Measurements from ENCODE around the gene NARF.

NARF gene

DNA sequence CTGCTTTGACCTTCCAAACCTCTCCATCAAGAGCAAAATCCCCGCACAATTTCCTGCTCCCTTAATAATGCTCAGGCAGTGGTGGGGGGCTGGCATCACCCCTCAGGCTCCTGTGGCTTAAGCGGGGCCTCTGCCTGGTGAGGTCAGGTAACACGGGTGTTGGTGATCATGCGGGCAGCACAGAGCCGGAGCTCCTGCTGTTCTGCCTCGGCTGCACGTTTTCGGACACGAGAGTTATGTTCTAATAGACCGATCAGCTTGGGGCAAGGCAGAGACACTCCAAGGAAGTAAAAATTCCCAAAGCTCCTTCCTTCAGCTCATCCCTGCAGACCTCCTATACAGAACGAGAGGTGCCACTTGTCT, 6.0 kb downstream of the NARF start:
- Histone ChIP-seq H3K9me3 (ENCODE audit: insufficient read depth, low read depth, low read length) (no peaks in the 10 kb centered on the region), H3K36me3 (ENCODE audit: insufficient read depth, low read depth, low read length) (peaks cover 69% of the 10 kb centered on the region), H3K4me1 (ENCODE audit: insufficient read depth, low read length) (no peaks in the 10 kb centered on the region), H3K27ac (ENCODE audit: low read length) (no peak overlapping the region), H3K9ac (ENCODE audit: low read depth, low read length) (no peak overlapping the region), H3K27me3 (ENCODE audit: insufficient read depth, low read length) (no peaks in the 10 kb centered on the region), H3K4me3 (ENCODE audit: low read length) (no peak overlapping the region)

DNA sequence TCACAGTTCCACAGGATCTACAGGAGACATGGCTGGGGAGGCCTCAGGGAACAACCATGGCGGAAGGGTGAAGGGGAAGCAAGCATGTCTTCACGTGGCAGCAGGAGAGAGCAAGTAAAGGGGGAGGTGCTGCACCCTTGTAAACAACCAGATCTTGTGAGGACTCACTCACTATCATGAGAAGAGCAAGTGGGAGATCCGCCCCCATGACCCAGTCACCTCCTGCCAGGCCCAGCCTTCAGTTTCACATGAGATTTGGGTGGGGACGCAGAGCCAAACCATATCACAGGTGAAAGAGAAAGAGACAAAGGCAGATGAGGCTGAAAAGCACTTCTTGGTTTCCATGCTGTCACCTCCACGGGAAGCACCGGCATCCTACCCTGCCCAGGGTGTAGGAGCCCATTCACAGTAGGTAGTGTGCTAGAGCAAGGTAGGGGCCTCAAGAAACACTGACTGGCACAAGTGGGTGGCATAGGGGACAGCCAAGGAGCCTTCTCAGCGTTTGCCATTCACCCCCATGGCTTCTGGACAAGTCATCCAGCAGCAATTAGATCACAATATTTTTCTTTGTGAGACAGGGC, 6.6 kb downstream of the NARF start:
- no peaks in the 10 kb centered on the region for H3K9me3 ChIP-seq (ENCODE audit: insufficient read depth, low read depth, low read length)
- no peaks in the 10 kb centered on the region for H3K27me3 ChIP-seq (ENCODE audit: insufficient read depth, low read length)
- no peak overlapping the region for H3K4me3 ChIP-seq (ENCODE audit: low read length)
- H3K4me1 ChIP-seq (ENCODE audit: insufficient read depth, low read length), result no peaks in the 10 kb centered on the region
- H3K27ac ChIP-seq (ENCODE audit: low read length), result no peak overlapping the region
- H3K9ac ChIP-seq (ENCODE audit: low read depth, low read length), result no peak overlapping the region
- H3K36me3 ChIP-seq (ENCODE audit: insufficient read depth, low read depth, low read length), result peaks cover 75% of the 10 kb centered on the region

DNA sequence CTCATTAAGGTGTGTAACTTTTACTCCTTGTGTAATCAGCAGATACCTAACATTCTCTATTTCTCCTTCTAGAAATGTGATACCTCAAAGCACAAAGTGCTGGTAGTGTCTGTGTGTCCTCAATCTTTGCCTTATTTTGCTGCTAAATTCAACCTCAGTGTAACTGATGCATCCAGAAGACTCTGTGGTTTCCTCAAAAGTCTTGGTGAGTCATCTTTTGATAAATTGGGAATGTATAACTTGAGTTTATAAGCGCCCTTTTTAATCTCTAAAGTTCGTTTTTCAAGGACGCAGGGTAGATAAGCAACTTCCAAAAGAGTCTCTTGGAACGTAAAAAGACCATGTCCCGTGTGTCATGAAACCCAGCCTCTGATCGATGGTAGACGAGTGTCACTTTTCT, 10.2 kb downstream of the NARF start:
- no peaks in the 10 kb centered on the region for H3K27me3 ChIP-seq (ENCODE audit: insufficient read depth, low read length)
- peaks cover 62% of the 10 kb centered on the region for H3K36me3 ChIP-seq (ENCODE audit: insufficient read depth, low read depth, low read length)
- H3K4me3 ChIP-seq (ENCODE audit: low read length), result no peak overlapping the region
- no peaks in the 10 kb centered on the region for H3K4me1 ChIP-seq (ENCODE audit: insufficient read depth, low read length)
- no peak overlapping the region for H3K27ac ChIP-seq (ENCODE audit: low read length)
- H3K9ac ChIP-seq (ENCODE audit: low read depth, low read length), result no peak overlapping the region
- no peaks in the 10 kb centered on the region for H3K9me3 ChIP-seq (ENCODE audit: insufficient read depth, low read depth, low read length)

DNA sequence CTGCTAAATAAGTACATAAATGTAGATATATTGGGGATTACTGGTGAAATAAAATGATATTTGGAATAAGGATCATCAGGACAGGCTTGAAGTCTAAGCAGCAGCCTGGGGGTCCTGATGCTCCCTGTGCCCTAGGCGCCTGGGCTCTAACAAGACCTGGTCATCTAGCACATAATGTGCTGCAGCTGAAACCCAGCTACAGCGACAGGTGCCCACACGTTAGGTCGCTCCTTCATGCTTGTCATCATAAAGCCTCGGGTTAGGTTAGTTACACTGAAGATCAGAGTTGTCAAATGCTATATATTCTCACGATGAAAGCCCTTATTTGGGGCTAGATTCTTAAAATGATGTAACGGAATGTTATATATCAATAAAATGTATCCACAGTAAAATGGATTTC, 11.5 kb downstream of the NARF start:
- H3K36me3 ChIP-seq (ENCODE audit: insufficient read depth, low read depth, low read length), result peaks cover 62% of the 10 kb centered on the region
- H3K27ac ChIP-seq (ENCODE audit: low read length), result no peak overlapping the region
- no peak overlapping the region for H3K9ac ChIP-seq (ENCODE audit: low read depth, low read length)
- H3K4me3 ChIP-seq (ENCODE audit: low read length), result no peak overlapping the region
- no peaks in the 10 kb centered on the region for H3K4me1 ChIP-seq (ENCODE audit: insufficient read depth, low read length)
- no peaks in the 10 kb centered on the region for H3K27me3 ChIP-seq (ENCODE audit: insufficient read depth, low read length)
- no peaks in the 10 kb centered on the region for H3K9me3 ChIP-seq (ENCODE audit: insufficient read depth, low read depth, low read length)

DNA sequence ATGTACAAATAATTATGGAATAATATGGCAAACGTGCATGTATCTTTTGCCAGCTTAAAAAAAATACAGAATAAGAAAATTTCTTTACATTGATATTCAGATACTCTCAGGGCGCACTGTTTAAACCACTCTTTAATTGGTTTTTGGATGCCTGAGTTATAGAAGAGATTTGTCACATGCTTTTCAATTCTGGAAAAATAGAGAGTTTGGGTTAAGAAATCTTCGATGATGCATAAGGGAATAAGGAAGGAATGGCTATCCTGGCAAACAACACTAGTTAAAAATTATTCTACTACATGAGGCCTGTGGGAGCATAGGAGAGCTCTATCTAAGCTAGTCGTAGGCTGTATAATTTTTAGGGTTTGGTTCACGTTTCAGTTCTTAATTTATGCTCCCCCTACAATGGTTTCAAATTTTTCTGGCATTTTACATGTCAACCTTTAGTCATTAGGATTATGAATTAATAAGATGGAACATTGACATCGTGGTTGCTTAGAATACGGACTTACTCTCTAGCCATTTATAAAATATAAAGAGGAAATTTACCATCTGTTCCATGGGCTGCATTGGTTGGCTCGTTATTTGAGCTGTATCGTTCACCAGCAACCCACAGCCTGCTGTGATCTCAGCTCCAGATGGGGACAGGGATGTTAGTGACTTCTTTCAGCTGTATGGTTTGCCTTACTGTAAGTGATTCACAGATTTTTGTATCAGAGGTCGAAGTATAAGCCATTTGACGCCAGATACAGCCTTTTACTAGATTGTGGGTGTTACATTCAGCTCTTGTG, 15.9 kb downstream of the NARF start:
- H3K9ac ChIP-seq (ENCODE audit: low read depth, low read length), result no peak overlapping the region
- peaks cover 40% of the 10 kb centered on the region for H3K36me3 ChIP-seq (ENCODE audit: insufficient read depth, low read depth, low read length)

DNA sequence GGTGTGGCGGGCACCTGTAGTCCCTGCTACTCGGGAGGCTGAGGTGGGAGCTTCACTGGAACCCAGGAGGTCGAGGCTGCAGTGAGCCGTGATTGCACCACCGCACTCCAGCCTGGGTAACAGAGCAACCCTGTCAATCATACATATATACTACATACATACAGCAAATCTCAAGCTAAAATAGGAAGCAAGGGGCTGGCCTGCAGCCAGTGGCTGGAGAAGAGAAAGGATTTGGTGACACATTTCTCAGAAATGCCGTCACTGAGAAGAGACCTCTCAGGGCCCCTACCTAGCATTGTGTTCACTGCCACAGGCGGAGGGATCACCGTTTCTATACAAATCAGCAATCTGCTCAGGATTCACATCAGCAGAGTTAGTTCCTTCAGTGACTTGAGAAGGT, 16.9 kb downstream of the NARF start:
- Histone ChIP-seq H3K9ac (ENCODE audit: low read depth, low read length) (no peak overlapping the region), H3K27me3 (ENCODE audit: insufficient read depth, low read length) (no peaks in the 10 kb centered on the region), H3K4me1 (ENCODE audit: insufficient read depth, low read length) (no peaks in the 10 kb centered on the region), H3K9me3 (ENCODE audit: insufficient read depth, low read depth, low read length) (no peaks in the 10 kb centered on the region), H3K27ac (ENCODE audit: low read length) (no peak overlapping the region), H3K4me3 (ENCODE audit: low read length) (no peak overlapping the region), H3K36me3 (ENCODE audit: insufficient read depth, low read depth, low read length) (peaks cover 40% of the 10 kb centered on the region)

More for the DNA sequence above, 15.9 kb downstream of the NARF start:
- Histone ChIP-seq H3K4me1 (ENCODE audit: insufficient read depth, low read length) (no peaks in the 10 kb centered on the region), H3K27ac (ENCODE audit: low read length) (no peak overlapping the region), H3K9me3 (ENCODE audit: insufficient read depth, low read depth, low read length) (no peaks in the 10 kb centered on the region), H3K4me3 (ENCODE audit: low read length) (no peak overlapping the region), H3K27me3 (ENCODE audit: insufficient read depth, low read length) (no peaks in the 10 kb centered on the region)

DNA sequence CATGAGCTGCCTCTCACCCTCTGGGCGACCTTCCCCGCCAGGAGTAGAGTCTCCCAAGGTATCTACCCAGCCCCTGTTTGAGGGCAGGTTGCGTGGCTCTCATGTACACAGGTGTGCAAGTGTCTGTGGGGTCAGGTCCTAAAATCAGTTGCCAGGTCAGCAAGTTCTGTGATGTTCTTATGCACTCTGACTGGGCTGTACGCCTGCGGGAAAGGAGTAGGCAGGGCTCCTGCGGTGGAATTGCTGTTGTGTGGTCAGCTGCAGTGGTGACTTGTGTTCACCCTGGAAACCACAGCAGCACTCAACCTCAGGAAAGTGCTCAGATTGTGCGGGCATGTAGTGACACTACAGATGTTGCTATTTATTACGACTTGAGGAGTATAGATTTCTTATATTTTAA, 19.4 kb downstream of the NARF start:
- Histone ChIP-seq H3K4me1 (ENCODE audit: insufficient read depth, low read length) (no peaks in the 10 kb centered on the region), H3K27me3 (ENCODE audit: insufficient read depth, low read length) (no peaks in the 10 kb centered on the region), H3K27ac (ENCODE audit: low read length) (no peak overlapping the region), H3K9ac (ENCODE audit: low read depth, low read length) (no peak overlapping the region), H3K36me3 (ENCODE audit: insufficient read depth, low read depth, low read length) (peaks cover 51% of the 10 kb centered on the region), H3K4me3 (ENCODE audit: low read length) (no peak overlapping the region), H3K9me3 (ENCODE audit: insufficient read depth, low read depth, low read length) (no peaks in the 10 kb centered on the region)

DNA sequence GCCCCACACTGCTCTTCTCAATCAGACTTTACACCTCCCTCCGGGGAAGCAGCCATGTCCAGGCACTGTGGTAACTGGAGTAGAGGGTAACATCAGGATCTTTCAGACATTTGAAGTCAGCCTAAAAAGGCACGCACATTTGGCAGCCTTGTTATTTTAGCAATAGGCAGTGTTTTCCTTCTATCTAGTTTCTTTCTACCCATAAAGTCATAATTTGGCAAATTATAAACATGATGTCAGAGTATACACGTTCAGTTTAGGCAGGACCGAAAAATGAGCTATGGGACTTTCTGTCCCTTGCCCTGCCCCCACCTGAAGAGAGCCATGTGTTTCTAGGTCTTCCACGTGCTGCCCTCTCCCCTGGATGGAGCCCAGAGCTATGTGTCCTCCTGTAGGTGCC, 21.1 kb downstream of the NARF start:
- Histone ChIP-seq H3K27me3 (ENCODE audit: insufficient read depth, low read length) (no peaks in the 10 kb centered on the region), H3K4me3 (ENCODE audit: low read length) (no peak overlapping the region), H3K9me3 (ENCODE audit: insufficient read depth, low read depth, low read length) (no peaks in the 10 kb centered on the region), H3K4me1 (ENCODE audit: insufficient read depth, low read length) (no peaks in the 10 kb centered on the region), H3K9ac (ENCODE audit: low read depth, low read length) (no peak overlapping the region), H3K36me3 (ENCODE audit: insufficient read depth, low read depth, low read length) (peaks cover 57% of the 10 kb centered on the region), H3K27ac (ENCODE audit: low read length) (no peak overlapping the region)

DNA sequence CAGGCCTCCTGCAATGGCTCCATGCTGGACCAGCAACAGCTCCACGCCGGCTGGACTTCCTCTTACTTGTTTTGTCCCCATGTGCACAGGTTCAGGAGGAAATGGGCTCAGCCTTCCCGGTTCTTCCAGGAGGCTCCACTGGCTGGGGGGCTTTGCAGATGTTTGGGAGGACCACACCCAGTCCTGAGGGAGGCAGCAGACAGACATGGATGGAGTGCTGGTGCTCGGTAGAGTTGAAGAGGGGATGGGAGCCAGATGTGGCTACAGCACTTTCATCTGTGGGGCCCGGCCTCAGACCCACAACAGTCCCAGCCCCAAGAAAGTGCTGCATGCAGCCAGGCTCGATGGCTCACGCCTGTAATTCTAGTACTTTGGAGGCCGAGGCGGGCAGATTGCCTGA, 21.8 kb downstream of the NARF start:
- Histone ChIP-seq H3K27ac (ENCODE audit: low read length) (no peak overlapping the region), H3K4me1 (ENCODE audit: insufficient read depth, low read length) (no peaks in the 10 kb centered on the region), H3K27me3 (ENCODE audit: insufficient read depth, low read length) (no peaks in the 10 kb centered on the region), H3K9ac (ENCODE audit: low read depth, low read length) (no peak overlapping the region), H3K9me3 (ENCODE audit: insufficient read depth, low read depth, low read length) (no peaks in the 10 kb centered on the region), H3K4me3 (ENCODE audit: low read length) (no peak overlapping the region), H3K36me3 (ENCODE audit: insufficient read depth, low read depth, low read length) (peaks cover 57% of the 10 kb centered on the region)

DNA sequence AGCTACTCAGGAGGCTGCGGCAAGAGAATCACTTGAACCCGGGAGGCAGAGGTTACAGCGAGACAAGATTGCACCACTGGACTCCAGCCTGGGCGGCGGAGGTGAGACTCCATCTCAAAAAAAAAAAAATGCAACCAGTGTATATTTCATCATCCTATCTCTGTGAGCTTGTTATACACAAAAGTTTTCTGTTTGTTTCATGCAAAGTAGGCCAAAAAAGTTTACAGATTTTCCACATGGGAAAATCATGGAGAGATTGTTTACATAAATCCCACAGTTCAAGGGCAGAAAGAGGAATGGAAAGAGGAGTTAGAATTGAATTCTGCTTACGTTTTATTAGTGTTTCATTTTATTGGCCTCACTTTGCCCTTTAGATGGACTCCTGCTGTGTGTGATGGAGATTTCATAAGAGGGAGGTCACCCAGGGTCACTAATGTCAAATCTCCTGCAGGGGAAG, 24.7 kb downstream of the NARF start:
- H3K9me3 ChIP-seq (ENCODE audit: insufficient read depth, low read depth, low read length), result no peaks in the 10 kb centered on the region
- no peak overlapping the region for H3K4me3 ChIP-seq (ENCODE audit: low read length)
- no peak overlapping the region for H3K27ac ChIP-seq (ENCODE audit: low read length)
- peaks cover 81% of the 10 kb centered on the region for H3K36me3 ChIP-seq (ENCODE audit: insufficient read depth, low read depth, low read length)
- H3K27me3 ChIP-seq (ENCODE audit: insufficient read depth, low read length), result no peaks in the 10 kb centered on the region
- no peaks in the 10 kb centered on the region for H3K4me1 ChIP-seq (ENCODE audit: insufficient read depth, low read length)
- no peak overlapping the region for H3K9ac ChIP-seq (ENCODE audit: low read depth, low read length)

DNA sequence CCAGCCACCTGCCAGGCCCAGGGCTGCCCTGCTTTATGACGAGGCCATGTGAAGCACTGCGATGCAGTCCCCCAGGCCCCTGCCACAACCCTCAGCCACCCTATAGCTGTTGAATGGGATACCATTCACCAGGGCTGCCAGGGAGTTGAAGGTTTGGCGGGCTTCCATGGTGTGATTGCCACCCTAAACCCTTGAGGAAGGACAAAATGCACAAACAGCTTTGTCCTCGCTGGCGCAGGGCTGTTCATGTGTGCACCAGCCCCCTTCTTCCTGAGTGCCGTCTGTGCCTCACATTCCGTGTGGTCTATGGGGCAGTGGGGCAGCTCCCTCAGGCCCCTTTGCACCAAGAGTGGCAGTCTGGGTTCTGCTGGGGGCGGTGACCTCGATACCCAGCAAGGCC, 25.3 kb downstream of the NARF start:
- H3K4me1 ChIP-seq (ENCODE audit: insufficient read depth, low read length), result no peaks in the 10 kb centered on the region
- H3K9ac ChIP-seq (ENCODE audit: low read depth, low read length), result no peak overlapping the region
- no peaks in the 10 kb centered on the region for H3K9me3 ChIP-seq (ENCODE audit: insufficient read depth, low read depth, low read length)
- peaks cover 77% of the 10 kb centered on the region for H3K36me3 ChIP-seq (ENCODE audit: insufficient read depth, low read depth, low read length)
- no peaks in the 10 kb centered on the region for H3K27me3 ChIP-seq (ENCODE audit: insufficient read depth, low read length)
- H3K4me3 ChIP-seq (ENCODE audit: low read length), result no peak overlapping the region
- no peak overlapping the region for H3K27ac ChIP-seq (ENCODE audit: low read length)

All from iPS-20b (cell line).